Measurements from ENCODE around the gene PRSS57.

PRSS57 gene

GRCh38 chr19:726993-727956, 32.0 kb upstream of the PRSS57 start:
- Histone ChIP-seq H3K27me3 (ENCODE audit: insufficient read depth, poor library complexity, severe bottlenecking) (no peaks in the 10 kb centered on the region), H3K27ac (replicated peaks) (no peak overlapping the region), H3K4me3 (replicated peaks; ENCODE audit: insufficient read depth, low read length) (no peak overlapping the region)
- TF ChIP-seq, protein P1, sequence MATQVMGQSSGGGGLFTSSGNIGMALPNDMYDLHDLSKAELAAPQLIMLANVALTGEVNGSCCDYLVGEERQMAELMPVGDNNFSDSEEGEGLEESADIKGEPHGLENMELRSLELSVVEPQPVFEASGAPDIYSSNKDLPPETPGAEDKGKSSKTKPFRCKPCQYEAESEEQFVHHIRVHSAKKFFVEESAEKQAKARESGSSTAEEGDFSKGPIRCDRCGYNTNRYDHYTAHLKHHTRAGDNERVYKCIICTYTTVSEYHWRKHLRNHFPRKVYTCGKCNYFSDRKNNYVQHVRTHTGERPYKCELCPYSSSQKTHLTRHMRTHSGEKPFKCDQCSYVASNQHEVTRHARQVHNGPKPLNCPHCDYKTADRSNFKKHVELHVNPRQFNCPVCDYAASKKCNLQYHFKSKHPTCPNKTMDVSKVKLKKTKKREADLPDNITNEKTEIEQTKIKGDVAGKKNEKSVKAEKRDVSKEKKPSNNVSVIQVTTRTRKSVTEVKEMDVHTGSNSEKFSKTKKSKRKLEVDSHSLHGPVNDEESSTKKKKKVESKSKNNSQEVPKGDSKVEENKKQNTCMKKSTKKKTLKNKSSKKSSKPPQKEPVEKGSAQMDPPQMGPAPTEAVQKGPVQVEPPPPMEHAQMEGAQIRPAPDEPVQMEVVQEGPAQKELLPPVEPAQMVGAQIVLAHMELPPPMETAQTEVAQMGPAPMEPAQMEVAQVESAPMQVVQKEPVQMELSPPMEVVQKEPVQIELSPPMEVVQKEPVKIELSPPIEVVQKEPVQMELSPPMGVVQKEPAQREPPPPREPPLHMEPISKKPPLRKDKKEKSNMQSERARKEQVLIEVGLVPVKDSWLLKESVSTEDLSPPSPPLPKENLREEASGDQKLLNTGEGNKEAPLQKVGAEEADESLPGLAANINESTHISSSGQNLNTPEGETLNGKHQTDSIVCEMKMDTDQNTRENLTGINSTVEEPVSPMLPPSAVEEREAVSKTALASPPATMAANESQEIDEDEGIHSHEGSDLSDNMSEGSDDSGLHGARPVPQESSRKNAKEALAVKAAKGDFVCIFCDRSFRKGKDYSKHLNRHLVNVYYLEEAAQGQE (IDR thresholded peaks at IDR 0.05; ENCODE audit: insufficient replicate concordance, low read depth), result no peak
- TF ChIP-seq, protein P2, sequence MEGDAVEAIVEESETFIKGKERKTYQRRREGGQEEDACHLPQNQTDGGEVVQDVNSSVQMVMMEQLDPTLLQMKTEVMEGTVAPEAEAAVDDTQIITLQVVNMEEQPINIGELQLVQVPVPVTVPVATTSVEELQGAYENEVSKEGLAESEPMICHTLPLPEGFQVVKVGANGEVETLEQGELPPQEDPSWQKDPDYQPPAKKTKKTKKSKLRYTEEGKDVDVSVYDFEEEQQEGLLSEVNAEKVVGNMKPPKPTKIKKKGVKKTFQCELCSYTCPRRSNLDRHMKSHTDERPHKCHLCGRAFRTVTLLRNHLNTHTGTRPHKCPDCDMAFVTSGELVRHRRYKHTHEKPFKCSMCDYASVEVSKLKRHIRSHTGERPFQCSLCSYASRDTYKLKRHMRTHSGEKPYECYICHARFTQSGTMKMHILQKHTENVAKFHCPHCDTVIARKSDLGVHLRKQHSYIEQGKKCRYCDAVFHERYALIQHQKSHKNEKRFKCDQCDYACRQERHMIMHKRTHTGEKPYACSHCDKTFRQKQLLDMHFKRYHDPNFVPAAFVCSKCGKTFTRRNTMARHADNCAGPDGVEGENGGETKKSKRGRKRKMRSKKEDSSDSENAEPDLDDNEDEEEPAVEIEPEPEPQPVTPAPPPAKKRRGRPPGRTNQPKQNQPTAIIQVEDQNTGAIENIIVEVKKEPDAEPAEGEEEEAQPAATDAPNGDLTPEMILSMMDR (IDR thresholded peaks at IDR 0.05; ENCODE audit: insufficient read depth, low read length), result no peak
- no peak for TF ChIP-seq POLR2AphosphoS5 (IDR thresholded peaks at IDR 0.05; ENCODE audit: low read depth)
- no peak for TF ChIP-seq SPI1 (IDR thresholded peaks at IDR 0.05; ENCODE audit: borderline replicate concordance, low read depth)
- TF ChIP-seq GABPA (IDR thresholded peaks at IDR 0.05; ENCODE audit: low read depth), result no peak
- DNase-seq (ENCODE audit: low read depth in 1 of 2, low spot score in 1 of 2), result no peak

DNA sequence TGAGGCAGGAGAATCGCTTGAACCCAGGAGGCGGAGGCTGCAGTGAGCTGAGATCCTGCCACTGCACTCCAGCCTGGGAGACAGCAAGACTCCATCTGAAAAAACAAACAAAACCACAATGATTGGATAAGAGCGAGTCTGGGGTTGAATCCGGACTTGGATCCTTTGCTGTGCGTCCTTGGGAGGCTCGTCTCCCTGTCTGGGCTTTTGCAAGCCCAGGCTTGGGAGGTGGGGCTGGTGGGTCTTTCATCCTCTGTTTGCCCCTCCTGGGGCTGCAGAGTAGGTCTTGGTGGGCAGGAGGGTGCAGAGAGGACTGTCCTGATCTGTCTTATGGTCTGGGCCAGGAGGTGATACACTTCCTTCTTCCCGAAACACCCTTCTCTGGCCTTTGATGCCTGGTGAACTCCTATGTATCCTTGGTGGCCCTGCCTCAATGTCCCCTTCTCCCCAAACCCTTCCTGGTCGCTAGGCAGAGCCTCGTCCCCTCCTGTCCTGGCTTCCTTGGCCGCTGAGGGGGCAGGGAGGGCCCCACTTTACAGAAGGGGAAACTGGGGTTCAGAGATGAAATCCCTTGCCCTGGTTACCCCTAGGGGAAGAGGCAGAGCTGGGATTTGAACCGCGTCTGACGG, 30.3 kb upstream of the PRSS57 start:
- DNase-seq (ENCODE audit: low read depth in 1 of 2, low spot score in 1 of 2), result no peak
- Histone ChIP-seq H3K27me3 (ENCODE audit: insufficient read depth, poor library complexity, severe bottlenecking) (no peaks in the 10 kb centered on the region), H3K4me3 (replicated peaks; ENCODE audit: insufficient read depth, low read length) (no peak overlapping the region), H3K27ac (replicated peaks) (no peak overlapping the region)
- TF ChIP-seq, protein P1 (IDR thresholded peaks at IDR 0.05; ENCODE audit: insufficient replicate concordance, low read depth), result no peak
- TF ChIP-seq SPI1 (IDR thresholded peaks at IDR 0.05; ENCODE audit: borderline replicate concordance, low read depth), result no peak
- TF ChIP-seq, protein P2 (IDR thresholded peaks at IDR 0.05; ENCODE audit: insufficient read depth, low read length), result no peak
- no peak for TF ChIP-seq POLR2AphosphoS5 (IDR thresholded peaks at IDR 0.05; ENCODE audit: low read depth)
- TF ChIP-seq GABPA (IDR thresholded peaks at IDR 0.05; ENCODE audit: low read depth), result no peak

DNA sequence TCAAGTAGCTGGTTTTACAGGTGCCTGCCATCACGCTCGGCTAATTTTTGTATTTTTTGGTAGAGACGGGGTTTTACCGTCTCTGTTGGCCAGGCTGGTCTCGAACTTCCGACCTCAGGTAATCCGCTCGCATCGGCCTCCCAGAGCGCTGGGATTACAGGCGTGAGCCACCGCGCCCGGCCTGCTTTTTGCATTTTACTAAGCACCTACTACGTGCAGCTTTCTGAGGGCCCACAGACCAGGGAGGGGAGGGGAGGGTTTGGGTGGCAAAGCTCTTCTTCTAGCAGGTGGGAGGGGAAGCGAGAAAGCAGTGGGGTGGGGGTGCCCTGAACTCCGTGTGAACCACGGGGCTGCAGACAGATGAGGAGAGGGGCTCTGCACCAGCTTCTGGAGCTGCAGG, 28.5 kb upstream of the PRSS57 start:
- no peak for TF ChIP-seq GABPA (IDR thresholded peaks at IDR 0.05; ENCODE audit: low read depth)
- TF ChIP-seq, protein P1 (IDR thresholded peaks at IDR 0.05; ENCODE audit: insufficient replicate concordance, low read depth), result no peak
- no peak for TF ChIP-seq SPI1 (IDR thresholded peaks at IDR 0.05; ENCODE audit: borderline replicate concordance, low read depth)
- TF ChIP-seq POLR2AphosphoS5 (IDR thresholded peaks at IDR 0.05; ENCODE audit: low read depth), result no peak
- TF ChIP-seq, protein P2 (IDR thresholded peaks at IDR 0.05; ENCODE audit: insufficient read depth, low read length), result no peak
- DNase-seq (ENCODE audit: low read depth in 1 of 2, low spot score in 1 of 2), result no peak

More for the DNA sequence above, 28.5 kb upstream of the PRSS57 start:
- Histone ChIP-seq H3K4me3 (replicated peaks; ENCODE audit: insufficient read depth, low read length) (no peak overlapping the region), H3K27me3 (ENCODE audit: insufficient read depth, poor library complexity, severe bottlenecking) (peaks cover 5% of the 10 kb centered on the region), H3K27ac (replicated peaks) (no peak overlapping the region)
